ENCODE data around the gene TUBA3E.
"Not testable (repeated sequence)": the region's sequence is repeated elsewhere in the genome, so short reads cannot be mapped to it uniquely, and the experiment has no call there.

TUBA3E gene

DNA sequence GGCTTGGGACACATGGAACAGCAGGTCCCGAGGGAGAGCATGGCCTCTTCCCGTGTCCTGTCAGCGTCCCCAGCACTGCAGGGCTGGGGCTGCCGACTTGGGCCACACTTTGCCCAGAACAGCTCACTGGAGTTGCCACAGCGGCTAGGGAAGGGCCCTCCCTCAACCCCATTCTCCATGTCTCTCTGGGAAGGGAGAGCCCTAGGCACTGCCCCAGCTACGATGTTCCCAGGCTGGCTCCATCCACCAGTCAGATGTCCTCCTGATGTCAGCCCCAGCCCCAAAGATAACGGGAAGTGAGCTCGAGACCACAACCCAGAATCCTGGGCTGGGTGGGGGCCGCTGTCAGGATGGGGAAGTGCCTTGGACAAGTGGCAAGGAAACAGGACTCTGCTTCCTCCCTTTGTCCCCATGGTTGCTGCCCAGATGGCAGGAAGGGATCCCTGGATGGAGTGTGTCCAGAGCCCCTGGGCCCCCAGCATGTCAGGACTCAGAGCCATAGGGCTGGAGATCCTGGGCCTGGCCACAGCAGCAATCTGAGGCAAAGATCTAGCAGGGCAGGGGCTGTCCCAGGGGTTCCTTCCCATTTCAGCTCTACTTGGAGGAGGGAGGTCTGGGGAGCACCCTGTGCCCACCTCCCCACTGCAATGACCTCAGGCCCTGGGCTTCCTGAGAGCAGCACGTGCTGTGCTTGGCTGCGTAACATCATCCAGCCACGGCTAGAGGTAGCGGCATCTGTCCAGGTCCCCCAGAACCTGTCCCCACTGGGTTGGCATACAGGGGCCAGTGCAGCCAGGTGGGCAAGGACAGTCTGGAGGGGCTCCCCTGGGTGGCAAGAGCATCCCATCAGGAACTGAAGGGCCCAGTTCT is 55.6 kb downstream of the TUBA3E start:
- not testable (repeated sequence) for DNase-seq
